Vagina (tissue), 2 donors: ENCODE data around the gene ZNF541. TPM values are rescaled to one million over a fixed set of nuclear protein-coding genes. Genes with fewer than 3 reads are reported as not detected.

Experiments used
- DNase-seq, 2 donors: peaks; one replicate each; pipeline ENCODE4 v3.0.0-alpha.2; 2017; ENCODE audit errors: extremely low spot score in 2 of 2
- H3K27ac ChIP-seq: fragments of 200-600 bp; sonication (generic); one replicate; pipeline ENCODE4 v1.5.1; 2019
- H3K27me3 ChIP-seq: fragments of 200-600 bp; sonication (generic); one replicate; pipeline ENCODE4 v1.5.1; 2019
- H3K36me3 ChIP-seq, 2 donors: fragments of 200-600 bp; sonication (generic); one replicate each; pipeline ENCODE4 v1.5.1; 2017 to 2019
- H3K4me1 ChIP-seq: fragments of 200-600 bp; sonication (generic); one replicate; pipeline ENCODE4 v1.5.1; 2019
- H3K4me3 ChIP-seq, 2 donors: fragments of 200-600 bp; sonication (generic); 1 replicate in 1 of 2; 2 replicates in 1 of 2; pipeline ENCODE4 v1.5.1; 2016 to 2019
- H3K9me3 ChIP-seq: fragments of 200-600 bp; sonication (generic); one replicate; pipeline ENCODE4 v1.5.1; 2019
- POLR2A ChIP-seq, 2 donors: fragments of 450-650 bp; IDR thresholded peaks; one replicate each; pipeline ENCODE4 v1.6.1; 2017; ENCODE audit warnings: antibody characterized with exemption in 2 of 2, mild to moderate bottlenecking in 2 of 2, moderate library complexity in 2 of 2
- POLR2AphosphoS5 ChIP-seq, 2 donors: sonication (generic); formaldehyde crosslinking; IDR thresholded peaks; one replicate each; pipeline ENCODE4 v1.9.0; 2017; ENCODE audit warnings: antibody characterized with exemption in 2 of 2, mild to moderate bottlenecking in 2 of 2, low read depth in 1 of 2; ENCODE audit not compliant: insufficient read depth in 1 of 2
- intact Hi-C: fragments of 100-400 bp; cut with DNase I; formaldehyde crosslinking; loops from one replicate; pipeline ENCODE4 v1.15.1; 2023
- total RNA-seq: library from RNA; depleted of rRNA; stranded (reverse); fragments of >200 nt; gene quantifications from one replicate; pipeline ENCODE4 v1.2.3, GENCODE V29; 2016
- TF ChIP-seq, protein P1 (sequence below), 3 experiments: fragments of 450-650 bp in 2 of 3; fragments of 200-600 bp in 1 of 3; sonication (generic) in 1 of 3; IDR thresholded peaks; one replicate each; pipeline ENCODE4 v1.5.1; 2017 to 2019; ENCODE audit warnings: antibody characterized with exemption in 3 of 3, mild to moderate bottlenecking in 2 of 3, moderate library complexity in 2 of 3

Gene ZNF541
- total RNA-seq, 1 donor from 2014 or later = not detected

DNA sequence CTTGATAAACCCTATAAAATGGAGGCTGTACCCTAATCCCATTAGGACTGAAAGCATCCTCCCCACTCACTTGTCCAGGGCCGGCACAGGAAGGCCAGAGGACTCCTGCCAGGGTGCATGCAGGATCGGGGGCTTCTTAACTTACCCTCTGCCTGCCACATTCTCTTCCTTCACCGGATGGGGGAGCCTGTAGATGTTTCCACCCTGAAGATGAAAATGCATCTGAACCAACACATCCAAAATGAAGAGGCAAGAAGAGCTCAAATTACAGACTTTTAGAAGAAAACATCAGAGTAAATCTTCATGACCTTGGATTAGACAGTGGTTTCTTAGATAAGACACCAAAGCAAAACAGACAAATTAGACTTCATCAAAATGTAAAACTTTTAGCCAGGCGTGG lies 32.2 kb downstream of the ZNF541 start:
- H3K4me1 ChIP-seq = peaks cover 9% of the 10 kb centered on the region
- H3K9me3 ChIP-seq = no peaks in the 10 kb centered on the region
- TF ChIP-seq POLR2AphosphoS5 (IDR thresholded peaks at IDR 0.05; ENCODE audit: insufficient read depth in 1 of 2, low read depth in 1 of 2) = no peak
- no peak for TF ChIP-seq POLR2A (IDR thresholded peaks at IDR 0.05)
- TF ChIP-seq, protein P1, sequence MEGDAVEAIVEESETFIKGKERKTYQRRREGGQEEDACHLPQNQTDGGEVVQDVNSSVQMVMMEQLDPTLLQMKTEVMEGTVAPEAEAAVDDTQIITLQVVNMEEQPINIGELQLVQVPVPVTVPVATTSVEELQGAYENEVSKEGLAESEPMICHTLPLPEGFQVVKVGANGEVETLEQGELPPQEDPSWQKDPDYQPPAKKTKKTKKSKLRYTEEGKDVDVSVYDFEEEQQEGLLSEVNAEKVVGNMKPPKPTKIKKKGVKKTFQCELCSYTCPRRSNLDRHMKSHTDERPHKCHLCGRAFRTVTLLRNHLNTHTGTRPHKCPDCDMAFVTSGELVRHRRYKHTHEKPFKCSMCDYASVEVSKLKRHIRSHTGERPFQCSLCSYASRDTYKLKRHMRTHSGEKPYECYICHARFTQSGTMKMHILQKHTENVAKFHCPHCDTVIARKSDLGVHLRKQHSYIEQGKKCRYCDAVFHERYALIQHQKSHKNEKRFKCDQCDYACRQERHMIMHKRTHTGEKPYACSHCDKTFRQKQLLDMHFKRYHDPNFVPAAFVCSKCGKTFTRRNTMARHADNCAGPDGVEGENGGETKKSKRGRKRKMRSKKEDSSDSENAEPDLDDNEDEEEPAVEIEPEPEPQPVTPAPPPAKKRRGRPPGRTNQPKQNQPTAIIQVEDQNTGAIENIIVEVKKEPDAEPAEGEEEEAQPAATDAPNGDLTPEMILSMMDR (IDR thresholded peaks at IDR 0.05) = no peak
- H3K4me3 ChIP-seq = no peak overlapping the region
- H3K27ac ChIP-seq = no peak overlapping the region
- intact Hi-C loops = no loop called here
- no peak for DNase-seq
- H3K36me3 ChIP-seq = no peaks in the 10 kb centered on the region
- no peaks in the 10 kb centered on the region for H3K27me3 ChIP-seq

DNA sequence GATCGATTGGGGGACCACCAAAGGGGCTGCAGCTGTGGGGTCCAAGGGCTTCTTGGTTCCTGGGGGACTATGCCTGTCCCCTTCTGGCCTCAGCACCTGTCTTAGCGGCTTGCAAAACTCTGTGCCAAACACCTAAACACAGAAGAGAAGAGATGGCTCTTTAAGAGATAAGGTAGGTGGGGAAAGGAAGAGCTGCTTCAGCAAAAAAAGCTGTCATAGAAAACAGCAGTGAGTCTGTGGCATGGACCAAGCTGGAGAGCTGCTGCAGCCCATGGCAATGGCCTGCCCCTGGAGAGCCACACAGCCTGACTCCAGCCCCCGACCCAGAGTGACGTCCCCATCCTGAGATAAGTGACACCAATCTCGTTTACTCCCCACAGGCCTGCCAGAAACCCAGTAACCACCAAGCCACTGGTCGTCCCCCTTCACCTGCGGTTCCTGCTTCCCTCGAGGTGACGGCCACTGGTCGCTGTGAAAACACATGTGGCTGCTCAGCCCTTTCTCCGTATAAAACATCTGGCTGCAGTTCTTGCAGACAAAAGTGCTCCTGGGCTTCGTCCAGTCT lies 33.1 kb downstream of the ZNF541 start:
- Histone ChIP-seq H3K4me1 (peaks cover 1% of the 10 kb centered on the region), H3K27me3 (no peaks in the 10 kb centered on the region), H3K27ac (no peak overlapping the region), H3K4me3 (no peak overlapping the region), H3K9me3 (no peaks in the 10 kb centered on the region), H3K36me3 (no peaks in the 10 kb centered on the region)
- no peak for DNase-seq
- TF ChIP-seq, protein P1 (IDR thresholded peaks at IDR 0.05) = no peak
- TF ChIP-seq POLR2AphosphoS5 (IDR thresholded peaks at IDR 0.05; ENCODE audit: insufficient read depth in 1 of 2, low read depth in 1 of 2) (no peak), POLR2A (IDR thresholded peaks at IDR 0.05) (no peak)
- intact Hi-C loops = no loop called here

DNA sequence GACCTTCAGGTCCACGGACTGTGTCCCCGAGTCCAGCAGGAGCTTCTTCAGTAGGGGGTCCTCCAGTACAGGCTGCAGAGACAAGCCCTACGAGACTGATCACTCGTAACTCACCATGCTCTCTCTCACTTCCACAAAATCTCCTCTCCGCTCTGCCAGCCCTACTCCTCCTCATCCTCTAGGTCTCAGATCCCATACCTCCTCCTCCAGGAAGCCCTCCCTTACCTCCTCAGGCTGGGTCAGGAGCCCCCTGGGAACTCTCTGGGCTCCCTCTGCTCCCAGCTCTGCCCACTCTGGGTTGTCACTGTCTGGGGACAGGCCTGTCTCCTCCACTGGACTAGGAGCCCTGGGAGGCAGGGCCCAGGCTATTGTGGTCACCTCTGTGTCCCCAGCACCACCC lies 34.1 kb downstream of the ZNF541 start:
- no peak for DNase-seq
- Histone ChIP-seq H3K4me1 (no peaks in the 10 kb centered on the region), H3K36me3 (no peaks in the 10 kb centered on the region), H3K4me3 (no peak overlapping the region), H3K9me3 (no peaks in the 10 kb centered on the region), H3K27ac (no peak overlapping the region), H3K27me3 (no peaks in the 10 kb centered on the region)
- intact Hi-C loops = no loop called here
- TF ChIP-seq, protein P1 (IDR thresholded peaks at IDR 0.05) = no peak
- TF ChIP-seq POLR2A (IDR thresholded peaks at IDR 0.05) = no peak
- TF ChIP-seq POLR2AphosphoS5 (IDR thresholded peaks at IDR 0.05; ENCODE audit: insufficient read depth in 1 of 2, low read depth in 1 of 2) = no peak

DNA sequence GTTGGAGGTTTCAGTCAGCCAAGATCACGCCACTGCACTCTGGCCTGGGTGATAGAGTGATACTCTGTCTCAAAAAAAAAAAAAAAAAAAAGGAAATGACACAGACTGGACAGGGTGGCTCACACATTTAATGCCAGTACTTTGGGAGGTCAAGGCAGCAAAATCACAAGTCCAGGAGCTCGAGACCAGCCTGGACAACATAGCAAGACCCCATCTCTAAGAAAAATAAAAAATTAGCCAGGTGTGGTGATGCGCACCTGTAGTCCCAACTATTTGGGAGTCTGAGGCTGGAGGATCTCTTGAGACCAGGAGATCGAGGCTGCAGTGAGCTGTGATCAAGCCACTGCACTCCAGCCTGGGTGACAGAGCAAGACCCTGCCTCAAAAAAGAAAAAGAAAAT lies 35.5 kb downstream of the ZNF541 start:
- TF ChIP-seq, protein P1 (IDR thresholded peaks at IDR 0.05) = no peak
- TF ChIP-seq POLR2A (IDR thresholded peaks at IDR 0.05) = no peak
- no peak for TF ChIP-seq POLR2AphosphoS5 (IDR thresholded peaks at IDR 0.05; ENCODE audit: insufficient read depth in 1 of 2, low read depth in 1 of 2)
- H3K27ac ChIP-seq = no peak overlapping the region
- intact Hi-C loops = no loop called here

DNA sequence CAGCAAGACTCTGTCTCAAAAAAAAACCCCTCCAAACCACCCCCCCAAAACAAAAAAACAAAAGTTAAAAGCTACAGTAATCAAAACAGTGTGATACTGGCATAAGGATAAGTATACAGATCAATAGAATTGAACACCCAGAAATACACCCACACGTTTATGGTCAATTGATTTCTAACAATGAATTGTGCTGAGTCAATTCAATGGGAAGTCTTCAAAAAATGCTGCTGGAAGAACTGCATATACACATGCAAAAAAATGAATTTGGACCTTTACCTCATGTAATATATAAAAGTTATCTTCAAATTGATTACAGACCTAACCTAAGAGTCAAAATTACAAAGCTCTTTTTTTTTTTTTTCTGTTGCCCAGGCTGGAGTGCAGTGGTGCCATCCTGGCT lies 38.3 kb downstream of the ZNF541 start:
- Histone ChIP-seq H3K27me3 (no peaks in the 10 kb centered on the region), H3K4me1 (no peaks in the 10 kb centered on the region), H3K9me3 (no peaks in the 10 kb centered on the region), H3K36me3 (no peaks in the 10 kb centered on the region), H3K4me3 (no peak overlapping the region), H3K27ac (no peak overlapping the region)
- no peak for DNase-seq
- TF ChIP-seq POLR2A (IDR thresholded peaks at IDR 0.05) (no peak), POLR2AphosphoS5 (IDR thresholded peaks at IDR 0.05; ENCODE audit: insufficient read depth in 1 of 2, low read depth in 1 of 2) (no peak)
- TF ChIP-seq, protein P1 (IDR thresholded peaks at IDR 0.05) = no peak
- intact Hi-C loops = no loop called here

More for the DNA sequence above, 35.5 kb downstream of the ZNF541 start:
- no peaks in the 10 kb centered on the region for H3K27me3 ChIP-seq
- no peaks in the 10 kb centered on the region for H3K9me3 ChIP-seq
- no peaks in the 10 kb centered on the region for H3K36me3 ChIP-seq
- no peaks in the 10 kb centered on the region for H3K4me1 ChIP-seq
- no peak overlapping the region for H3K4me3 ChIP-seq
- DNase-seq = no peak
